Endothelial cell of umbilical vein (primary cell): ENCODE results near the gene ATP6AP2. TPM values are rescaled to one million over a fixed set of nuclear protein-coding genes. Genes with fewer than 3 reads are reported as not detected.

Experiments used
- BruUV-seq: library from RNA; stranded (reverse); fragments of 400-500 nt; replicated peaks from 2 replicates; lab custom pipeline; 2021; lab: Mats Ljungman, UMichigan
- CTCF ChIA-PET: fragments of 300-600, 350-600 bp; sonication (Branson Sonifier 250); formaldehyde crosslinking; loops from one replicate; lab custom pipeline; 2021; ENCODE audit warnings: antibody characterized with exemption, inconsistent platforms; lab: Charles Lee
- POLR2A ChIA-PET: fragments of 300-600, 350-600 bp; sonication (Branson Sonifier 250); formaldehyde crosslinking; loops from one replicate; lab custom pipeline; 2021; ENCODE audit warnings: antibody characterized with exemption, inconsistent platforms; lab: Charles Lee
- DNase-seq: peaks from one replicate; pipeline ENCODE4 v3.0.0-alpha.2; 2011; ENCODE audit warnings: low read depth, low spot score
- FAIRE-seq: peaks from 2 replicates; lab custom pipeline; 2011; peaks lifted over from hg19 to GRCh38; lab: Jason Lieb, UNC
- H2AFZ ChIP-seq: 2 replicates; pipeline ENCODE4 v1.6.0; 2012; ENCODE audit warnings: low read depth, low read length, control low read depth, inconsistent platforms
- H3K27ac ChIP-seq: 2 replicates; pipeline ENCODE4 v1.5.1; 2011; ENCODE audit warnings: low read depth, mild to moderate bottlenecking, control low read depth, low read length, moderate library complexity; ENCODE audit not compliant: insufficient read depth
- H3K27me3 ChIP-seq, 2 experiments: 2 replicates each; pipeline versions ENCODE4 v1.6.0 to v1.6.1; 2011; ENCODE audit warnings: low read length in 2 of 2, mixed read lengths in 1 of 2; ENCODE audit not compliant: control insufficient read depth in 2 of 2, insufficient read depth in 2 of 2
- H3K36me3 ChIP-seq, 2 experiments: 2 replicates in 1 of 2; 3 replicates in 1 of 2; pipeline ENCODE4 v1.5.1; 2011; ENCODE audit warnings: low read length in 2 of 2, mild to moderate bottlenecking in 1 of 2, moderate library complexity in 1 of 2; ENCODE audit not compliant: control insufficient read depth in 2 of 2, insufficient read depth in 2 of 2; ENCODE audit errors: extremely low read depth in 1 of 2
- H3K4me1 ChIP-seq: 3 replicates; pipeline ENCODE4 v1.5.1; 2011; ENCODE audit warnings: mild to moderate bottlenecking, low read length; ENCODE audit not compliant: control insufficient read depth, insufficient read depth; ENCODE audit errors: extremely low read depth
- H3K4me2 ChIP-seq: 2 replicates; pipeline ENCODE4 v1.6.1; 2011; ENCODE audit warnings: low read length, control low read depth, mixed read lengths; ENCODE audit not compliant: insufficient read depth
- H3K4me3 ChIP-seq, 3 experiments: fragments of 200-600 bp in 1 of 3; sonication (generic), shearing (Covaris generic) in 1 of 3; replicated peaks in 1 of 3; 2 replicates each; pipeline ENCODE4 v1.5.1; 2011 to 2016; ENCODE audit warnings: control low read depth in 3 of 3, low read length in 3 of 3, mild to moderate bottlenecking in 2 of 3, inconsistent platforms in 1 of 3, low read depth in 1 of 3, moderate library complexity in 1 of 3; ENCODE audit not compliant: insufficient read depth in 1 of 3
- H3K79me2 ChIP-seq: 2 replicates; pipeline ENCODE4 v1.6.0; 2012; ENCODE audit warnings: low read length, inconsistent platforms; ENCODE audit not compliant: control insufficient read depth, insufficient read depth
- H3K9ac ChIP-seq: replicated peaks from 2 replicates; pipeline ENCODE3; 2011; ENCODE audit warnings: low read length, control low read depth; ENCODE audit not compliant: insufficient read depth; ENCODE audit errors: extremely low read depth
- H3K9me1 ChIP-seq: replicated peaks from 3 replicates; pipeline ENCODE4 v1.6.0; 2011; ENCODE audit warnings: mild to moderate bottlenecking, low read length; ENCODE audit not compliant: control insufficient read depth, insufficient read depth; ENCODE audit errors: extremely low read depth
- H3K9me3 ChIP-seq: replicated peaks from 2 replicates; pipeline ENCODE4 v1.5.1; 2012; ENCODE audit warnings: low read length, inconsistent platforms; ENCODE audit not compliant: control insufficient read depth, insufficient read depth
- H4K20me1 ChIP-seq: replicated peaks from 2 replicates; pipeline ENCODE3; 2011; ENCODE audit warnings: mild to moderate bottlenecking, low read length; ENCODE audit not compliant: control insufficient read depth, insufficient read depth; ENCODE audit errors: extremely low read depth
- EZH2 ChIP-seq: IDR thresholded peaks from 2 replicates; pipeline ENCODE4 v1.6.1; 2012; ENCODE audit warnings: borderline replicate concordance, low read depth, mild to moderate bottlenecking, moderate library complexity, low read length, inconsistent platforms; ENCODE audit not compliant: severe bottlenecking
- FOS ChIP-seq: IDR thresholded peaks from 2 replicates; pipeline ENCODE4 v1.6.1; 2011; ENCODE audit warnings: mild to moderate bottlenecking, low read length, moderate library complexity, borderline replicate concordance; ENCODE audit not compliant: insufficient read depth
- GATA2 ChIP-seq: IDR thresholded peaks from 2 replicates; pipeline ENCODE4 v1.7.0; 2011; ENCODE audit warnings: low read depth, mild to moderate bottlenecking, moderate library complexity, mixed read lengths, low read length; ENCODE audit not compliant: insufficient read length, insufficient read depth
- JUN ChIP-seq: IDR thresholded peaks from 2 replicates; pipeline ENCODE4 v1.6.1; 2011; ENCODE audit warnings: borderline replicate concordance, low read depth; ENCODE audit not compliant: insufficient read length, insufficient read depth
- MYC ChIP-seq: IDR thresholded peaks from one replicate; pipeline ENCODE4 v1.6.1; 2011; ENCODE audit warnings: mild to moderate bottlenecking, low read depth, low read length
- POLR2A ChIP-seq: IDR thresholded peaks from 2 replicates; pipeline ENCODE4 v1.6.1; 2012; ENCODE audit warnings: low read depth, mild to moderate bottlenecking, control low read depth, low read length
- POLR2AphosphoS5 ChIP-seq: IDR thresholded peaks from 2 replicates; pipeline ENCODE4 v1.6.1; 2012; ENCODE audit warnings: low read depth, mild to moderate bottlenecking, control low read depth, low read length, moderate library complexity; ENCODE audit not compliant: insufficient read depth
- dilution Hi-C: fragments of 300-500 bp; cut with MboI; formaldehyde crosslinking; loops from one replicate; pipeline ENCODE4 v1.15.0; 2019; ENCODE audit warnings: low sequenced_read_pairs; ENCODE audit not compliant: extremely low pct_ligation_motif_present
- intact Hi-C: fragments of 100-400 bp; cut with micrococcal nuclease; formaldehyde crosslinking; loops from one replicate; pipeline ENCODE4 v1.10.0; 2022
- polyA plus RNA-seq, 4 experiments: library from polyadenylated mRNA; depleted of rRNA in 3 of 4; stranded (reverse) in 3 of 4; unstranded in 1 of 4; fragments of >200 nt; gene quantifications; 2 replicates each; pipeline versions ENCODE4 v1.2.1 to v1.2.3, GENCODE V29; 2011 to 2012; ENCODE audit warnings: missing spikeins in 1 of 4
- total RNA-seq: library from RNA; stranded (reverse); gene quantifications from 2 replicates; pipeline ENCODE4 v1.2.3, GENCODE V29; 2021
- TF ChIP-seq, protein P1 (sequence below): IDR thresholded peaks from 2 replicates; pipeline ENCODE4 v1.6.1; 2011; ENCODE audit not compliant: insufficient read depth, insufficient read length
- TF ChIP-seq, protein P2 (sequence below), 2 donors: IDR thresholded peaks; 1 replicate in 1 of 2; 2 replicates in 1 of 2; pipeline ENCODE4 v1.5.1; 2011; ENCODE audit warnings: low read length in 2 of 2, mild to moderate bottlenecking in 2 of 2, moderate library complexity in 2 of 2, control low read depth in 1 of 2, inconsistent platforms in 1 of 2, low read depth in 1 of 2; ENCODE audit not compliant: insufficient read depth in 1 of 2; ENCODE audit errors: extremely low read depth in 1 of 2

The ATP6AP2 gene
- total and polyA plus RNA-seq, 2 donors (not counting 3 experiments of a cell fraction or from before 2014, with no cell fraction given): 84.6 to 95.9 TPM

DNA sequence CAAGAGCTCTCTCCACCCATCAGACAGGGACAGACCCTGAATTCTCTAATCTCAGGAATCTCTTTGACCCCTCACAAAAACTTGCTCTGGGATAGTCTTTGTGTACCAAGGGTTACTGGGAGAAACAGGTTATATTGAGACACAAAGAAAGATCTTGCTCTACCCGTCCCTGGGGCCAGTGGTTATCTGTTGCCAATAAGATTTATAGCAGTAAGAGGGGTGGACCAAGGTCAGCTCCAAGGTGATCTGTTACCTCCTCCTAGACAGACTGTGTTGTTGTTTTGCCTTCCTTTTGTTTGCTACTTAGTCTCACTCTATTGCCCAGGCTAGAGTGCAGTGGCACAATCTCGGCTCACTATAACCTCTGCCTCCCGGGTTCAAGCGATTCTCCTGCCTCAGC is 16.3 kb upstream of the ATP6AP2 start:
- Histone ChIP-seq H3K79me2 (no peaks in the 10 kb centered on the region), H3K27ac (no peak overlapping the region), H3K9me1 (no peaks in the 10 kb centered on the region), H3K4me2 (no peak overlapping the region), H3K9me3 (no peaks in the 10 kb centered on the region), H4K20me1 (no peaks in the 10 kb centered on the region), H3K4me3 (no peak overlapping the region), H3K9ac (no peak overlapping the region), H3K4me1 (no peaks in the 10 kb centered on the region), H2AFZ (no peak overlapping the region), H3K27me3 (no peaks in the 10 kb centered on the region), H3K36me3 (no peaks in the 10 kb centered on the region)
- CTCF ChIA-PET: no interaction called here
- intact Hi-C loops: no loop called here
- BruUV-seq: no TSS peak
- TF ChIP-seq, protein P1, sequence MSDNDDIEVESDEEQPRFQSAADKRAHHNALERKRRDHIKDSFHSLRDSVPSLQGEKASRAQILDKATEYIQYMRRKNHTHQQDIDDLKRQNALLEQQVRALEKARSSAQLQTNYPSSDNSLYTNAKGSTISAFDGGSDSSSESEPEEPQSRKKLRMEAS: no peak
- no peak for TF ChIP-seq POLR2AphosphoS5
- no peak for TF ChIP-seq JUN
- no peak for TF ChIP-seq GATA2
- no peak for TF ChIP-seq POLR2A
- TF ChIP-seq FOS: no peak
- no peak for TF ChIP-seq EZH2
- TF ChIP-seq MYC: no peak
- TF ChIP-seq, protein P2, sequence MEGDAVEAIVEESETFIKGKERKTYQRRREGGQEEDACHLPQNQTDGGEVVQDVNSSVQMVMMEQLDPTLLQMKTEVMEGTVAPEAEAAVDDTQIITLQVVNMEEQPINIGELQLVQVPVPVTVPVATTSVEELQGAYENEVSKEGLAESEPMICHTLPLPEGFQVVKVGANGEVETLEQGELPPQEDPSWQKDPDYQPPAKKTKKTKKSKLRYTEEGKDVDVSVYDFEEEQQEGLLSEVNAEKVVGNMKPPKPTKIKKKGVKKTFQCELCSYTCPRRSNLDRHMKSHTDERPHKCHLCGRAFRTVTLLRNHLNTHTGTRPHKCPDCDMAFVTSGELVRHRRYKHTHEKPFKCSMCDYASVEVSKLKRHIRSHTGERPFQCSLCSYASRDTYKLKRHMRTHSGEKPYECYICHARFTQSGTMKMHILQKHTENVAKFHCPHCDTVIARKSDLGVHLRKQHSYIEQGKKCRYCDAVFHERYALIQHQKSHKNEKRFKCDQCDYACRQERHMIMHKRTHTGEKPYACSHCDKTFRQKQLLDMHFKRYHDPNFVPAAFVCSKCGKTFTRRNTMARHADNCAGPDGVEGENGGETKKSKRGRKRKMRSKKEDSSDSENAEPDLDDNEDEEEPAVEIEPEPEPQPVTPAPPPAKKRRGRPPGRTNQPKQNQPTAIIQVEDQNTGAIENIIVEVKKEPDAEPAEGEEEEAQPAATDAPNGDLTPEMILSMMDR (IDR thresholded peaks at IDR 0.05; ENCODE audit: extremely low read depth in 1 of 2, insufficient read depth in 1 of 2, low read depth in 1 of 2, low read length in 2 of 2): no peak
- FAIRE-seq (no peak), DNase-seq (no peak)
- POLR2A ChIA-PET: no interaction called here
- dilution Hi-C loops: no loop called here
